GM12875 (cell line): Measurements from ENCODE around the gene FGFR1OP2.

Experiments
- H3K4me3 ChIP-seq: one replicate; pipeline ENCODE4 v1.5.1; 2011; ENCODE audit warnings: low read depth, low read length, control low read depth
- CTCF ChIP-seq: IDR thresholded peaks from 2 replicates; pipeline ENCODE4 v1.5.1; 2011; ENCODE audit warnings: low read depth, mild to moderate bottlenecking, control low read depth, inconsistent platforms, low read length, moderate library complexity, borderline replicate concordance; ENCODE audit not compliant: insufficient read depth

FGFR1OP2 gene

GRCh38 chr12:27014859-27015729 is 76.8 kb downstream of the FGFR1OP2 start:
- no peak overlapping the region for H3K4me3 ChIP-seq
- TF ChIP-seq CTCF, result no peak

GRCh38 chr12:27015730-27016076 is 77.4 kb downstream of the FGFR1OP2 start:
- H3K4me3 ChIP-seq, result no peak overlapping the region
- TF ChIP-seq CTCF, result peak; percentile 10; the same call in 1 of the 2 replicates
